Fibroblast of the conjunctiva (primary cell): ENCODE results near the gene TRIM68.
A peak's percentile ranks its signal among the peaks of the same experiment; 100 is the strongest.

ENCODE experiments used
- DNase-seq: peaks from one replicate; pipeline ENCODE4 v3.0.0-alpha.2; 2010; ENCODE audit warnings: low read depth

TRIM68 gene

GRCh38 chr11:4606231-4607015, 1.6 kb downstream of the TRIM68 start:
- DNase-seq: peak; percentile 9

- no peak for DNase-seq
These were observed 3.0 kb downstream of the TRIM68 start for GRCh38 chr11:4605057-4605456.

- no peak for DNase-seq
These were observed 14.3 kb downstream of the TRIM68 start, which contains the start of gene OR52I1 for GRCh38 chr11:4593739-4594138. OR52I1 (plus strand) TSS chr11:4594039; CDS start chr11:4594039, 0 bp downstream.

- no peak for DNase-seq
These were observed 19.0 kb downstream of the TRIM68 start for GRCh38 chr11:4589017-4589416.

- DNase-seq: no peak
These were observed 26.6 kb downstream of the TRIM68 start, which contains the start of gene OR52I2 for GRCh38 chr11:4581443-4581842. OR52I2 (plus strand) TSS chr11:4581743.

GRCh38 chr11:4580124-4580523, 27.9 kb downstream of the TRIM68 start:
- DNase-seq: no peak

GRCh38 chr11:4578624-4579023, 29.4 kb downstream of the TRIM68 start:
- DNase-seq: no peak

GRCh38 chr11:4577761-4578160, 30.3 kb downstream of the TRIM68 start:
- DNase-seq: no peak

- no peak for DNase-seq
These were observed 31.2 kb downstream of the TRIM68 start for GRCh38 chr11:4576880-4577279.

GRCh38 chr11:4569075-4569474, 39.0 kb downstream of the TRIM68 start:
- DNase-seq: no peak

- DNase-seq: no peak
These were observed 42.7 kb downstream of the TRIM68 start for GRCh38 chr11:4565371-4565770.

GRCh38 chr11:4560467-4560866, 47.6 kb downstream of the TRIM68 start:
- DNase-seq: no peak

- no peak for DNase-seq
These were observed 48.2 kb downstream of the TRIM68 start for GRCh38 chr11:4559527-4560440.

GRCh38 chr11:4551346-4551979, 56.6 kb downstream of the TRIM68 start:
- DNase-seq: no peak
